Right ventricle myocardium superior (tissue), 1 donor: ENCODE results near the gene KIF15. TPM values are rescaled to one million over a fixed set of nuclear protein-coding genes. Genes with fewer than 3 reads are reported as not detected.

ENCODE experiments used
- ATAC-seq: fragments of 200-7000 bp; cut with Tn5 transposase; one replicate; pipeline ENCODE4 v1.9.1; 2020; ENCODE audit warnings: mild to moderate bottlenecking; ENCODE audit not compliant: poor library complexity
- DNase-seq: peaks from one replicate; pipeline ENCODE4 v3.0.0-alpha.2; 2020
- intact Hi-C: fragments of 100-400 bp; cut with DNase I; formaldehyde crosslinking; loops from one replicate; pipeline ENCODE4 v1.11.2; 2022
- total RNA-seq: library from RNA; stranded (reverse); fragmentation: NEBNext Ultra II Directional; extraction: Animal tissue kit (Norgen Biotek cat#: 25700); gene quantifications from one replicate; pipeline ENCODE4 v1.2.1, GENCODE V29; 2021
- donor health status: DM: no; HTN: yes; CAD: no; lungs with severe emphysema.

The KIF15 gene
- total RNA-seq, 1 donor from 2014 or later: 0.73 TPM

DNA sequence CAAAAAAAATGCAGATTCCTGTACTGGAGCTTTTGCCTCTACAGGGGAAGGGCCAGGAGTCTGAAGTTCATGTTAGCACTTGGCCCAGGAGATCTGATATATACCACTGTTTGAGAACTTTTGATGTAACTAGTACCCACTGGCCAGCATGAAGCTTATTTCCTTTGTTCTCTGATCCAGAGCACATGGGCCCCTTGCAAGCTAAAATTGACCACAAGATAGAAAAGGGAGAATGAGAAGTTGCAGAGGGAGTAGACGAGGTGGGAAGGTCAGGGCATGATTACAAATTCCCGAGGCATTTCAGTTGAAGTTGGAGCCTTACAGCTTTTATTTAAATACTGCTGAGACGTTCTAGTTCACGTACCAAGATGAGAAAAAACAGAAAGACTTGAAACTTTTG is 141.0 kb downstream of the KIF15 start:
- intact Hi-C loops: no loop called here
- ATAC-seq (no peak), DNase-seq (no peak)

Other genes starting within 250 kb of the KIF15 start
- gene ZKSCAN7, start 206.6 kb upstream of the KIF15 start, total RNA-seq: 1.4 TPM
- 0.73 TPM for gene ZNF660, start 176.8 kb upstream of the KIF15 start, total RNA-seq
- gene ZNF197, start 136.8 kb upstream of the KIF15 start, total RNA-seq: 10.3 TPM
- gene ZNF35, start 113.1 kb upstream of the KIF15 start, total RNA-seq: 6.3 TPM
- 4.1 TPM for gene ZNF502, start 49.1 kb upstream of the KIF15 start, total RNA-seq
- gene ZNF501, start 32.2 kb upstream of the KIF15 start, total RNA-seq: 4.9 TPM
- 32.8 TPM for gene KIAA1143, start 175 bp upstream of the KIF15 start, total RNA-seq
- 10.2 TPM for gene TMEM42, start 100.1 kb downstream of the KIF15 start, total RNA-seq
- not detected for gene TGM4, start 112.8 kb downstream of the KIF15 start, total RNA-seq
- 35.6 TPM for gene ZDHHC3, start 214.4 kb downstream of the KIF15 start, total RNA-seq
- 24.4 TPM for gene EXOSC7, start 214.4 kb downstream of the KIF15 start, total RNA-seq